ENCODE data around the gene PCED1A.

The PCED1A gene

DNA sequence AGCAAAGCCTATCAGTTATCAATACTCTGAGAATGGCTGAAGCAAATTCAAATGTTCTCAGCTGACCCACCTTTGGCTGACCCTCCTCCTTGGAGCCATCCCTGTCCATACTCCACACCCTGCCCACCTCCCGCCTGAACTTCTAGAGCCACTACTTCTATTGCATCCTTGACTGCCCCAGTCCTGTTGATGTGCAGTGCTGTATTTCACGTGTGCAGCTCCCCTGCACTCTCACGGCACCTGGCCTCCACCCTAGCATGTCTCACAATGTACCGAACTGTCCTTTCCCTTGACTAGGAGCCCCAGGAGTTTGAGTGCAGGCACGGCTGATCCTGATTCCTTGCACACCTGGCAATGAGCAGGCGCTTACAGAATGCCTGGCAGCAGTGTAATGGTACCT, 47.0 kb downstream of the PCED1A start:
- peaks cover 34% of the 10 kb centered on the region for H4K20me1 ChIP-seq (ENCODE audit: insufficient read depth, low read length, poor library complexity, severe bottlenecking)
- H3K27me3 ChIP-seq (ENCODE audit: insufficient read depth, low read length, poor library complexity, severe bottlenecking): no peaks in the 10 kb centered on the region
- H3K79me2 ChIP-seq (ENCODE audit: insufficient read depth, low read length): peaks cover 33% of the 10 kb centered on the region
- H3K9me3 ChIP-seq (ENCODE audit: insufficient read depth, low read depth, low read length): no peaks in the 10 kb centered on the region
- H3K9me2 ChIP-seq (replicated peaks; ENCODE audit: low read depth, low read length): no peaks in the 10 kb centered on the region
- H3K36me3 ChIP-seq (ENCODE audit: insufficient read depth, low read length): peaks cover 51% of the 10 kb centered on the region; the same call in 1 of the 2 replicates
- no peak overlapping the region for H3K4me3 ChIP-seq (ENCODE audit: low read length, poor library complexity, severe bottlenecking)
- TF ChIP-seq, protein P1, sequence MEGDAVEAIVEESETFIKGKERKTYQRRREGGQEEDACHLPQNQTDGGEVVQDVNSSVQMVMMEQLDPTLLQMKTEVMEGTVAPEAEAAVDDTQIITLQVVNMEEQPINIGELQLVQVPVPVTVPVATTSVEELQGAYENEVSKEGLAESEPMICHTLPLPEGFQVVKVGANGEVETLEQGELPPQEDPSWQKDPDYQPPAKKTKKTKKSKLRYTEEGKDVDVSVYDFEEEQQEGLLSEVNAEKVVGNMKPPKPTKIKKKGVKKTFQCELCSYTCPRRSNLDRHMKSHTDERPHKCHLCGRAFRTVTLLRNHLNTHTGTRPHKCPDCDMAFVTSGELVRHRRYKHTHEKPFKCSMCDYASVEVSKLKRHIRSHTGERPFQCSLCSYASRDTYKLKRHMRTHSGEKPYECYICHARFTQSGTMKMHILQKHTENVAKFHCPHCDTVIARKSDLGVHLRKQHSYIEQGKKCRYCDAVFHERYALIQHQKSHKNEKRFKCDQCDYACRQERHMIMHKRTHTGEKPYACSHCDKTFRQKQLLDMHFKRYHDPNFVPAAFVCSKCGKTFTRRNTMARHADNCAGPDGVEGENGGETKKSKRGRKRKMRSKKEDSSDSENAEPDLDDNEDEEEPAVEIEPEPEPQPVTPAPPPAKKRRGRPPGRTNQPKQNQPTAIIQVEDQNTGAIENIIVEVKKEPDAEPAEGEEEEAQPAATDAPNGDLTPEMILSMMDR (conservative IDR thresholded peaks at IDR 0.05; ENCODE audit: low read length): no peak
- no peak for TF ChIP-seq EZH2phosphoT487 (IDR thresholded peaks at IDR 0.05; ENCODE audit: borderline replicate concordance)
- peaks cover 15% of the 10 kb centered on the region for H3K4me1 ChIP-seq (ENCODE audit: insufficient read depth, low read length, poor library complexity, severe bottlenecking)
- no peak overlapping the region for H3K9ac ChIP-seq (ENCODE audit: low read depth, low read length, poor library complexity, severe bottlenecking)
- H3F3A ChIP-seq (ENCODE audit: low read depth): no peaks in the 10 kb centered on the region
- no peak overlapping the region for H2AFZ ChIP-seq (ENCODE audit: low read length)
- no peak overlapping the region for H3K4me2 ChIP-seq (ENCODE audit: low read depth, low read length, poor library complexity, severe bottlenecking)
